HCT116 (cell line): Measurements from ENCODE around the gene NPLOC4. TPM values are rescaled to one million over a fixed set of nuclear protein-coding genes. Genes with fewer than 3 reads are reported as not detected.

Source experiments
- ATAC-seq: fragments of 200-7000 bp; cut with Tn5 transposase; 2 replicates; pipeline ENCODE4 v1.9.1; 2020; ENCODE audit warnings: mild to moderate bottlenecking, moderate library complexity
- BruUV-seq: library from RNA; stranded (reverse); fragments of 400-500 nt; replicated peaks from 2 replicates; lab custom pipeline; 2021; lab: Mats Ljungman, UMichigan
- CTCF ChIA-PET: fragments of 300-600 bp; sonication (Branson Sonifier 250); formaldehyde crosslinking; loops from one replicate; lab custom pipeline; 2021; ENCODE audit warnings: antibody characterized with exemption; lab: Charles Lee
- POLR2A ChIA-PET: fragments of 300-600, 350-600 bp; sonication (Branson Sonifier 250); formaldehyde crosslinking; loops from one replicate; lab custom pipeline; 2021; ENCODE audit warnings: antibody characterized with exemption; lab: Charles Lee
- RAD21 ChIA-PET, 2 experiments: fragments of 300-600 bp; sonication (Branson Sonifier 250); formaldehyde crosslinking; loops; one replicate each; lab custom pipeline; 2023; ENCODE audit warnings: low total read pairs in 2 of 2; ENCODE audit not compliant: uncharacterized antibody in 2 of 2, unreplicated experiment in 2 of 2, low non-redundant PET in 1 of 2; lab: Charles Lee
- DNase-seq: peaks from one replicate; pipeline ENCODE4 v3.0.0-alpha.2; 2010; ENCODE audit warnings: low read depth, low spot score
- H2AFZ ChIP-seq: fragments of 200-600 bp; shearing (Covaris generic), sonication (generic); 2 replicates; pipeline ENCODE4 v1.6.1; 2017; ENCODE audit warnings: low read depth, mixed run types, mixed read lengths, antibody characterized with exemption, low read length; ENCODE audit not compliant: poor library complexity, severe bottlenecking
- H3K27ac ChIP-seq: 2 replicates; pipeline ENCODE4 v1.5.1; 2012; ENCODE audit warnings: low read depth, low read length
- H3K27me3 ChIP-seq: fragments of 200-600 bp; sonication (generic); 2 replicates; pipeline ENCODE4 v1.6.1; 2016; ENCODE audit warnings: mixed run types, low read length, mixed read lengths; ENCODE audit not compliant: insufficient read depth
- H3K36me3 ChIP-seq, 2 experiments: fragments of 200-500 bp in 1 of 2; fragments of 200-600 bp in 1 of 2; sonication (Bioruptor generic) in 1 of 2; sonication (generic) in 1 of 2; 2 replicates each; pipeline versions ENCODE4 v1.5.1 to v1.6.1; 2014 to 2016; ENCODE audit warnings: low read length in 2 of 2, inconsistent platforms in 1 of 2, mixed read lengths in 1 of 2, mixed run types in 1 of 2; ENCODE audit not compliant: insufficient read depth in 2 of 2, control insufficient read depth in 1 of 2
- H3K4me1 ChIP-seq, 2 experiments: fragments of 200-600 bp in 1 of 2; sonication (generic) in 1 of 2; 2 replicates each; pipeline versions ENCODE4 v1.5.1 to v1.6.1; 2012 to 2017; ENCODE audit warnings: low read length in 2 of 2, inconsistent platforms in 1 of 2, mild to moderate bottlenecking in 1 of 2, mixed read lengths in 1 of 2, mixed run types in 1 of 2, moderate library complexity in 1 of 2; ENCODE audit not compliant: insufficient read depth in 2 of 2, control insufficient read depth in 1 of 2
- H3K4me2 ChIP-seq: fragments of 200-600 bp; sonication (generic); 2 replicates; pipeline ENCODE4 v1.6.1; 2017; ENCODE audit warnings: mixed run types, low read length, mixed read lengths
- H3K4me3 ChIP-seq, 2 experiments: fragments of 200-600 bp in 1 of 2; sonication (generic) in 1 of 2; replicated peaks in 1 of 2; 2 replicates each; pipeline ENCODE4 v1.5.1; 2011 to 2016; ENCODE audit warnings: low read length in 2 of 2, control low read depth in 1 of 2, low read depth in 1 of 2, mild to moderate bottlenecking in 1 of 2, mixed read lengths in 1 of 2, mixed run types in 1 of 2
- H3K79me2 ChIP-seq: fragments of 200-600 bp; sonication (generic); 2 replicates; pipeline ENCODE4 v1.6.1; 2017; ENCODE audit warnings: mild to moderate bottlenecking, mixed run types, low read length, moderate library complexity, mixed read lengths; ENCODE audit not compliant: insufficient read depth
- H3K9ac ChIP-seq: fragments of 200-600 bp; sonication (generic); 2 replicates; pipeline ENCODE4 v1.6.1; 2016; ENCODE audit warnings: low read length, mixed read lengths
- H3K9me2 ChIP-seq: fragments of 200-600 bp; sonication (generic), shearing (Covaris generic); 2 replicates; pipeline ENCODE4 v1.6.1; 2017; ENCODE audit warnings: mixed run types, mild to moderate bottlenecking, moderate library complexity; ENCODE audit not compliant: insufficient read depth
- H3K9me3 ChIP-seq, 2 experiments: fragments of 200-500 bp in 1 of 2; fragments of 200-600 bp in 1 of 2; sonication (Bioruptor generic) in 1 of 2; sonication (generic) in 1 of 2; 2 replicates each; pipeline ENCODE4 v1.6.1; 2014 to 2017; ENCODE audit warnings: low read length in 2 of 2, mixed read lengths in 2 of 2, inconsistent platforms in 1 of 2, low read depth in 1 of 2, mild to moderate bottlenecking in 1 of 2, mixed run types in 1 of 2, moderate library complexity in 1 of 2; ENCODE audit not compliant: control insufficient read depth in 1 of 2, insufficient read depth in 1 of 2
- H4K20me1 ChIP-seq: fragments of 200-600 bp; sonication (generic), shearing (Covaris generic); 2 replicates; pipeline ENCODE4 v1.6.1; 2017; ENCODE audit warnings: mixed run types, mild to moderate bottlenecking, moderate library complexity; ENCODE audit not compliant: insufficient read depth
- ATF3 ChIP-seq: IDR thresholded peaks from 2 replicates; pipeline ENCODE4 v1.6.1; 2012
- CBX3 ChIP-seq: IDR thresholded peaks from 2 replicates; pipeline ENCODE4 v1.6.1; 2012; ENCODE audit warnings: low read depth
- CEBPB ChIP-seq: IDR thresholded peaks from 2 replicates; pipeline ENCODE4 v1.6.1; 2012; ENCODE audit warnings: low read depth
- EGR1 ChIP-seq: IDR thresholded peaks from 2 replicates; pipeline ENCODE4 v1.6.1; 2012; ENCODE audit warnings: low read depth
- ELF1 ChIP-seq: IDR thresholded peaks from 2 replicates; pipeline ENCODE4 v1.6.1; 2012; ENCODE audit warnings: low read depth, borderline replicate concordance
- EZH2phosphoT487 ChIP-seq: fragments of 200-600 bp; IDR thresholded peaks from 2 replicates; pipeline ENCODE4 v1.6.1; 2018; ENCODE audit warnings: antibody characterized with exemption, borderline replicate concordance
- FOSL1 ChIP-seq: IDR thresholded peaks from 2 replicates; pipeline ENCODE4 v1.6.1; 2012; ENCODE audit warnings: low read depth
- POLR2A ChIP-seq: IDR thresholded peaks from 2 replicates; pipeline ENCODE4 v1.7.0; 2011; ENCODE audit warnings: borderline replicate concordance; ENCODE audit not compliant: insufficient read depth, insufficient read length; ENCODE audit errors: extremely low read depth
- POLR2AphosphoS5 ChIP-seq: IDR thresholded peaks from 2 replicates; pipeline ENCODE4 v1.6.1; 2011; ENCODE audit warnings: mild to moderate bottlenecking, low read depth, low read length, moderate library complexity
- RAD21 ChIP-seq: IDR thresholded peaks from 2 replicates; pipeline ENCODE4 v1.6.1; 2012; ENCODE audit warnings: low read depth, mild to moderate bottlenecking
- YY1 ChIP-seq: IDR thresholded peaks from 2 replicates; pipeline ENCODE4 v1.6.1; 2011; ENCODE audit warnings: low read length, low read depth, moderate library complexity, mild to moderate bottlenecking; ENCODE audit not compliant: insufficient replicate concordance; ENCODE audit errors: extremely low read depth
- ZBTB33 ChIP-seq: IDR thresholded peaks from 2 replicates; pipeline ENCODE4 v1.6.1; 2011; ENCODE audit warnings: mild to moderate bottlenecking, low read length, moderate library complexity; ENCODE audit not compliant: insufficient replicate concordance; ENCODE audit errors: extremely low read depth
- ZFX ChIP-seq: fragments of 450-650 bp; IDR thresholded peaks from 2 replicates; pipeline ENCODE4 v1.6.1; 2017
- ZNF274 ChIP-seq: fragments of 200-500 bp; sonication (Bioruptor generic); IDR thresholded peaks from 2 replicates; pipeline ENCODE4 v1.6.1; 2014; ENCODE audit warnings: mild to moderate bottlenecking, low read depth, low read length, inconsistent platforms
- intact Hi-C: fragments of 100-400 bp; cut with micrococcal nuclease; formaldehyde crosslinking; loops from 2 replicates; pipeline ENCODE4 v1.10.0; 2022
- total RNA-seq: library from RNA; stranded (reverse); gene quantifications from one replicate; pipeline ENCODE4 v1.2.1, GENCODE V29; 2021; ENCODE audit not compliant: unreplicated experiment
- TF ChIP-seq, protein P1 (sequence below), 3 experiments: fragments of 200-600 bp in 1 of 3; sonication (generic) in 1 of 3; IDR thresholded peaks in 2 of 3; conservative IDR thresholded peaks in 1 of 3; 2 replicates each; pipeline ENCODE4 v1.5.1; 2012 to 2017; ENCODE audit warnings: low read depth in 2 of 3, low read length in 2 of 3, antibody characterized with exemption in 1 of 3, borderline replicate concordance in 1 of 3, control low read depth in 1 of 3, mild to moderate bottlenecking in 1 of 3, mixed read lengths in 1 of 3, mixed run types in 1 of 3, moderate library complexity in 1 of 3; ENCODE audit not compliant: insufficient read depth in 1 of 3

Gene NPLOC4
- total RNA-seq, 1 experiment from 2014 or later = 137 TPM

DNA sequence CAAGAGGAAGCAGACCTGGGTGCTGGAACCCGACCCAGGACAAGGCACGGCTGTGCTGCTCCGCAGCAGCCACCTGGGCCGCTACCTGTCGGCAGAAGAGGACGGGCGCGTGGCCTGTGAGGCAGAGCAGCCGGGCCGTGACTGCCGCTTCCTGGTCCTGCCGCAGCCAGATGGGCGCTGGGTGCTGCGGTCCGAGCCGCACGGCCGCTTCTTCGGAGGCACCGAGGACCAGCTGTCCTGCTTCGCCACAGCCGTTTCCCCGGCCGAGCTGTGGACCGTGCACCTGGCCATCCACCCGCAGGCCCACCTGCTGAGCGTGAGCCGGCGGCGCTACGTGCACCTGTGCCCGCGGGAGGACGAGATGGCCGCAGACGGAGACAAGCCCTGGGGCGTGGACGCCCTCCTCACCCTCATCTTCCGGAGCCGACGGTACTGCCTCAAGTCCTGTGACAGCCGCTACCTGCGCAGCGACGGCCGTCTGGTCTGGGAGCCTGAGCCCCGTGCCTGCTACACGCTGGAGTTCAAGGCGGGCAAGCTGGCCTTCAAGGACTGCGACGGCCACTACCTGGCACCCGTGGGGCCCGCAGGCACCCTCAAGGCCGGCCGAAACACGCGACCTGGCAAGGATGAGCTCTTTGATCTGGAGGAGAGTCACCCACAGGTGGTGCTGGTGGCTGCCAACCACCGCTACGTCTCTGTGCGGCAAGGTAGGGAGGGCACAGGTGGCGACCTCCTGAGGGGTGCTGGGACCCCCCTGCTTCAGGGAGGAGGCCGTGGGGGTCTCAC is 108.1 kb downstream of the NPLOC4 start:
- ChIA-PET CTCF (no interaction called here), POLR2A (interaction anchor here (0.9 to 2.2 kb wide), 3 partner anchors 9 to 16 kb away, joined by 3 to 6 read pairs (median 3); partner anchors contain the start of gene ACTG1), RAD21 (interaction anchor here (0.7 to 1.6 kb wide), 2 partner anchors 10 to 44 kb away, joined by 4 to 5 read pairs; no protein-coding TSS in a partner anchor)
- Histone ChIP-seq H3K9me3 (peaks cover 0 to 7% of the 10 kb centered on the region in 2 experiments; a peak in 1 of 4 replicates), H3K79me2 (no peaks in the 10 kb centered on the region), H4K20me1 (no peaks in the 10 kb centered on the region), H3K4me2 (peak overlapping the region; percentile 75), H3K4me3 (peak overlapping the region in 1 of 2 experiments; percentile 58; a peak in 2 of 4 replicates), H3K9ac (peak overlapping the region; percentile 68), H3K27ac (peak overlapping the region; percentile 72; the same call in 1 of the 2 replicates), H3K27me3 (no peaks in the 10 kb centered on the region), H3K4me1 (peaks cover 12 to 41% of the 10 kb centered on the region in 2 experiments), H3K9me2 (no peaks in the 10 kb centered on the region), H2AFZ (no peak overlapping the region), H3K36me3 (no peaks in the 10 kb centered on the region)
- ATAC-seq (0 out of 2 replicates have a peak, but pooled peaks have one; percentile 1), DNase-seq (no peak)
- intact Hi-C loops = no loop called here
- TF ChIP-seq ATF3 = no peak
- TF ChIP-seq CBX3 = no peak
- TF ChIP-seq YY1 = no peak
- no TSS peak for BruUV-seq

DNA sequence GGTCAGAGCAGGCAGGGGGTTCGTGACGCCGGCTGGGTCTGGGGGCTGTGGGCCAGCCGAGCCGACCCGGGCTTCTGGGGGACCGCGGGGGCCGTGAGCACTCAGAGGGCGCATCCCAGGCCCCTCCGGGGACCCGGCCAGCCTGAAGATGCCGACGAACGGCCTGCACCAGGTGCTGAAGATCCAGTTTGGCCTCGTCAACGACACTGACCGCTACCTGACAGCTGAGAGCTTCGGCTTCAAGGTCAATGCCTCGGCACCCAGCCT is 108.6 kb downstream of the NPLOC4 start:
- peak overlapping the region; percentile 40 to 58 for H3K4me3 ChIP-seq
- H3K36me3 ChIP-seq = no peaks in the 10 kb centered on the region
- H3K27me3 ChIP-seq = no peaks in the 10 kb centered on the region
- no peak overlapping the region for H2AFZ ChIP-seq
- peak overlapping the region; percentile 72; the same call in 1 of the 2 replicates for H3K27ac ChIP-seq
- H3K9me3 ChIP-seq = peaks cover 0 to 7% of the 10 kb centered on the region in 2 experiments; a peak in 1 of 4 replicates
- peaks cover 12 to 41% of the 10 kb centered on the region in 2 experiments for H3K4me1 ChIP-seq
- ChIA-PET CTCF (no interaction called here), RAD21 (interaction anchor here (0.7 to 1.6 kb wide), 2 partner anchors 10 to 43 kb away, joined by 4 to 5 read pairs; no protein-coding TSS in a partner anchor), POLR2A (interaction anchor here (1.2 to 2.2 kb wide), 2 partner anchors 10 to 15 kb away, joined by 3 to 6 read pairs; partner anchors contain the start of gene ACTG1)
- no peaks in the 10 kb centered on the region for H3K9me2 ChIP-seq
- ATAC-seq (no peak), DNase-seq (no peak)
- H3K79me2 ChIP-seq = no peaks in the 10 kb centered on the region
- no peaks in the 10 kb centered on the region for H4K20me1 ChIP-seq
- no TSS peak for BruUV-seq
- H3K9ac ChIP-seq = peak overlapping the region; percentile 68
- intact Hi-C loops = no loop called here
- H3K4me2 ChIP-seq = peak overlapping the region; percentile 75
- TF ChIP-seq POLR2AphosphoS5 (no peak), YY1 (no peak), CEBPB (no peak), FOSL1 (no peak), ZFX (no peak), POLR2A (no peak), RAD21 (no peak), ZBTB33 (no peak), CBX3 (no peak), ELF1 (no peak), EGR1 (no peak), EZH2phosphoT487 (no peak), ZNF274 (no peak)
- TF ChIP-seq, protein P1, sequence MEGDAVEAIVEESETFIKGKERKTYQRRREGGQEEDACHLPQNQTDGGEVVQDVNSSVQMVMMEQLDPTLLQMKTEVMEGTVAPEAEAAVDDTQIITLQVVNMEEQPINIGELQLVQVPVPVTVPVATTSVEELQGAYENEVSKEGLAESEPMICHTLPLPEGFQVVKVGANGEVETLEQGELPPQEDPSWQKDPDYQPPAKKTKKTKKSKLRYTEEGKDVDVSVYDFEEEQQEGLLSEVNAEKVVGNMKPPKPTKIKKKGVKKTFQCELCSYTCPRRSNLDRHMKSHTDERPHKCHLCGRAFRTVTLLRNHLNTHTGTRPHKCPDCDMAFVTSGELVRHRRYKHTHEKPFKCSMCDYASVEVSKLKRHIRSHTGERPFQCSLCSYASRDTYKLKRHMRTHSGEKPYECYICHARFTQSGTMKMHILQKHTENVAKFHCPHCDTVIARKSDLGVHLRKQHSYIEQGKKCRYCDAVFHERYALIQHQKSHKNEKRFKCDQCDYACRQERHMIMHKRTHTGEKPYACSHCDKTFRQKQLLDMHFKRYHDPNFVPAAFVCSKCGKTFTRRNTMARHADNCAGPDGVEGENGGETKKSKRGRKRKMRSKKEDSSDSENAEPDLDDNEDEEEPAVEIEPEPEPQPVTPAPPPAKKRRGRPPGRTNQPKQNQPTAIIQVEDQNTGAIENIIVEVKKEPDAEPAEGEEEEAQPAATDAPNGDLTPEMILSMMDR (IDR thresholded peaks at IDR 0.05 in 2 of 3, conservative IDR thresholded peaks at IDR 0.05 in 1 of 3; ENCODE audit: borderline replicate concordance in 1 of 3, insufficient read depth in 1 of 3, low read depth in 2 of 3, low read length in 2 of 3) = no peak
